COLO668 (cell line): ENCODE results near the gene NRARP.

Source experiments
- DNase-seq: peaks from one replicate; lab custom pipeline; 2025; ENCODE audit not compliant: unreplicated experiment; lab: John Stamatoyannopoulos, UW

The NRARP gene

DNA sequence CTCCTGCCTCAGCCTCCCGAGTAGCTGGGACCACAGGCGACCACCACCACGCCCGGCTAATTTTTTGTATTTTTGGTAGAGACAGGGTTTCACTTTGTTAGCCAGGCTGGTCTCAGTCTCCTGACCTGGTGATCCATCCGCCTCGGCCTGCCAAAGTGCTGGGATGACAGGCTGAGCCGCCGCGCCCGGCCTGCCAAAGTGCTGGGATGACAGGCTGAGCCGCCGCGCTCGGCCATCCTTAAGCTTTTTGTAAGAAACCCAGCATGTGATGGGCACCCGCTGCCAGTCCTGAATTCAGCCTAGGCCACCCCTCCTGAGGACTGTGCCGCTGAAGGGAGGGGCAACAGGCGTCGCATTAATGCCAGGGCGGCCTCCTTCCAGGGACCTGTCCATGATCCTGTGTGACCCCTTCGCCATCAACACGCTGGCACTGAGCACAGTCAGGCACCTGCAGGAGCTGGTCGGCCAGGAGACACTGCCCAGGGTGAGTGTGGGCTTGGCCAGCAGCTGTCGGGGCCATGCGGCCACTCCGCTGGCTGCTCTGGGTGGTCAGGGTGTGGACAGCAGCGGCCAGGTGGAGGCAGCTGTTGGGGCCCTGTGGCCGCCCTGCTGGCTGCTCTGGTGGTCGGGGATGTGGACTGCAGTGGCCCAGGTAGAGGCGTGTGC, 36.4 kb downstream of the NRARP start:
- DNase-seq, result no peak

DNA sequence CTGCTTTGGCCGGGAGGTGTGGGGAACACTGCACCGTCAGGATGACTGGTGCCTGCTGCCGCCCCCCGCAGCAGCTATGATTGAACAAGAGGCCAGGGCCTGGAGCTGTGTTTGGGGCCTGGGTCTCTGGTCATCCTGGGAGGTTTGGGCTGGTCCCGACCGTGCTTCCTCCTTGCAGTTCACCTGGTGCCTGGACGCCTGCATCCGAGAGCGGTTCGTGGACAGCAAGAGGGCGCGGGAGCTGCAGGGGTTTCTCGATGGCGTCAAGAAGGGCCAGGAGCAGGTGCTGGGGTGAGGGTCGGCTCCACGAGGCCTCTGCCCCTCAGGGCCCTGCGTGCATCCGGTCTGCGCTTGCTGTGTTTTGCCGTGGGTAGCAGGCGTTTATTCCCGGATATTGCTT, 38.0 kb downstream of the NRARP start:
- no peak for DNase-seq

GRCh38 chr9:137263506-137263905, 38.6 kb downstream of the NRARP start:
- DNase-seq, result no peak

- DNase-seq, result no peak
These were observed 39.2 kb downstream of the NRARP start for GRCh38 chr9:137262909-137263285.

DNA sequence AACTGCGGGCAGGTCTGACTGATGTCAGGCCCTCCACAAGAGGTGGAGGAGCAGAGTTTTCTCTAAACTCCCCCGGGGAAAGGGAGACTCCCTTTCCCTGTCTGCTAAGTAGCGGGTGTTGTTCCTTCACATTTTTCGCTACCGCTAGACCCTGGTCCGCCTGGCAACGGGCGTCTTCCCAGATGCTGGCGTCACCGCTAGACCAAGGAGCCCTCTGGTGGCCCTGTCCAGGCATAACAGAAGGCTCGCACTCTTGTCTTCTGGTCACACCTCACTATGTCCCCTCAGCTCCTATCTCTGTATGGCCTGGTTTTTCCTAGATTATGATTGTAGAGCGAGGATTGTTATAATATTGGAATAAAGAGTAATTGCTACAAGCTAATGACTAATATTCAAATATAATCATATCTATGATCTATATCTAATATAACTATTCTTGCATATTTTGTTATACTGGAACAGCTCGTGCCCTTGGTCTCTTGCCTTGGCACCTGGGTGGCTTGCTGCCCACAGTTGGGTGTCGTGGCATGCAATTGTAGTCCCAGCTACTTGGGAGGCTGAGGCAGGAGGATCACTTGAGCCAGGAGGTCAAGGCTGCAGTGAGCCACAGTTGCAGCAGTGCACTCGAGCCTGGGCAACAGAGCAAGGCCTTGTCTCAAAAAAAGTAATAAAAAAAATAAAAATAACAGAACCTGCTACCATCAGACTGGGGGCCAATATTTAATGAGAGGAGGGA, 39.7 kb downstream of the NRARP start:
- DNase-seq, result peak; percentile 16

- DNase-seq, result no peak
These were observed 45.2 kb downstream of the NRARP start for GRCh38 chr9:137256856-137257255.

- DNase-seq, result no peak
These were observed 45.7 kb downstream of the NRARP start for GRCh38 chr9:137256362-137256761.

DNA sequence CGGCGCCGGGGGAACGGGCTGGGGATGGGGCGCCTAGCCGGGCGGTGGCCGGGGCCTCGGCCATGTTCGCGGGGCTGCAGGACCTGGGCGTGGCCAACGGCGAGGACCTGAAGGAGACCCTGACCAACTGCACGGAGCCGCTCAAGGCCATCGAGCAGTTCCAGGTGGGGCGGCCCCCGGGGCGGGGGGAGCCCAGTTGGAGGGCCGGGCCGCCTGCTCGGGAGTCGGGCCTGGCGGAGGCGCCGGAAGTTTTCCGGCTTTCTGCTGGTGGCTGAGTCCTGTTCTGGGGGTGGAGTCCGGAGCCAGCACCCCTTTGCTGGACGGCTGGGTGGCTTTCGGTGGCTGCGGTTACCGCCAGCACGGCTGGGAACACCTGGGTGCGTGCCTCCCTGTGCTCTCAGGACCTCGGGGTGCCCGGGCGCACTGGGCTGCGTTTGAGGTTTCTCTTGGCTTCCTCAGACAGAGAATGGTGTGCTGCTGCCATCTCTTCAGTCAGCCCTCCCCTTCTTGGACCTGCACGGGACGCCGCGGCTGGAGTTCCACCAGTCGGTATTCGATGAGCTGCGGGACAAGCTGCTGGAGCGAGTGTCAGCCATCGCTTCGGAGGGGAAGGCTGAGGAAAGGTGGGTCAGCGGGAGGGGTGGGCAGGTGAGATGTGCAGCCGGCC, 46.5 kb downstream of the NRARP start:
- peak; percentile 80 for DNase-seq

GRCh38 chr9:137254624-137255447, 47.2 kb downstream of the NRARP start, which contains the start of gene NELFB:
Gene NELFB, plus strand, starts transcription at chr9:137255327.
- peak; percentile 93 for DNase-seq

DNA sequence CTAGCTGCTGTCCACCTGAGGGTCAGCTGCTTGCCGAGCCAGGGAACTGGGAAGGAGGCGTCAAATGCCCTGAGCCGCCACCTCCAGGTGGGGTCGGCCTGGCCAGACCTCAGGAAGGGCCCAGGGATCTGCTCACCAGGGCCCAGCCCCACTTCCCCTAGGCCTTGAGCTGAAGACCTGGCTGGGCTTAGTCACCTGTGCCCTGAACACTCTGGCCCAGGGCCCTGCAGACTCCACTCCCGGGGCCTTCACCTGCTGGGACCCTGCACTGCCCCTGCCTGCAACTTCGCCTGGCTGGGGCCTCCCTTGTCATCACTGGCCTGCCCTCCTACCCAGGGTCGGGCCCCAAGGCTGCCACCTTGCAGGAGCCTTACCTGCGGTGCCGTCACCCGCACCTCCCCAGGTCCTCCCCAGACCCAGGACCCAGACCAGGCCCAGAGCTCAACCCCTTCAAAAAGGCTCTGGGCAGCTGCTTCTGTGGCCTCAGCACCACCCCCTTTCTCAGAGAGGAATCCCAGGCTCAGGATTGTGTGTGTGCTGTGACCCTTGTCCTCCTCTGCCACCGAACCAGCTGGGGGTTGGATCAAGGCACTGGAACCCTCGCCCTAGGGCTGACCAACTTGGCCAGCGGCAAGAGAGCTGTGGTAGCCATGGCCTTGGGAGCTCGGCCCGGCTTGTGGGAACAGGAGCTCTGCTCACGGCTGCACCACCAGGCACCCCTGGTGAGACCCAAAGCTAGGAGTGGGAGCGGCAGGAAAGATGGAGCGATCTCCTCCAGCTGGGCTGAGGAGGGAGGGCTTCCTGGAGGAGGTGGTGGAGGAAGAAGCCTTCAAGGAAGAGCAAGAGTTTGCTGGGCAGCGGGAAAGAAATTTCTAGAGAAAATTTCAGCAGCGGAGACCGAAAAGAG, 48.1 kb downstream of the NRARP start:
- DNase-seq, result peak; percentile 32

DNA sequence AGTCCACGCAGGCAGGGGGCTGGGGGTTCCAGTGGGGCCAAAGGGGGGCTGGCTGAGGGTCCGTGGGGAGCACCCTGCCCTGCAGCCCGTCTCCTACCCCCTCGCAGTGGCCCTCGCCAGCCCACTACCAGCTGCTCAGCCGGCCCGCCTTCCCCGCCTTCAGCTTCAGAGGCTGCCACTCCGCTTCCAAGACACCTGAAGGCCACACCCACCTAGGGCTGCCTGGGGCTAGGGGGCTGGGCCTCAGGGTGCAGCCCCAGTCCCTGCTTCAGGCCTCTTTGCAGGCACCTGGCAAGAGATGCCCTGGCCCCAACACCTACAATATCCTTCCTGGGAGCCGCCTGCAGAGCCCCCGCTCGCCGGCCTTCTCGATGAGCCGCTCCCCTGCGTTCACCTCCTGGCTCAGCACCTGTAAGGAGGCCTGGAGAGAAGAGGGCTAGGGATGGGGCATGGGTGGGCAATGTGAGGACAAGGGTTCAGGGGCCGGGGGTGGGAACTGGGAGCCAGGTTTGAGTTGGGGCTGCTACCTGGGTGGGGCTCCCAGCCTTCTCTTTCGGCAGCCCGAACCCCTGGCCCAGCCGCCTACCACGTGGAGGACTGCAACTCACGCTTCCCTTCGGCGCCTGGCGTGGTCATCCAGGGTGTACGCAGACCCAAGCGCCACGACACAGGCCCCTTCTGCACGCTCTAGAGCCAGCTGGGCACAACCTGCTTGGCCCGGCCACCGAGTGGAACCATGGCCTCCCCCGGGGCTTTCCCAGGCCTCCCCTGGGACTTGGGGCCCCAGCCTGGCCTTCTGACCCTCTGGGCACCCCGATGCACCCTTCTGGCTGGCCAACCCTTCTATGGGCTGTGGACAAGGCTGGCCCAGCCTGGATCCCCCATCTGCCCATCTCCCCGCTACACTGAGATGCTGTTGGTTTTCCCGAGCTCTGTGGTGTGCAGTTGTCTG, 49.2 kb downstream of the NRARP start:
- DNase-seq, result peak; percentile 82

DNA sequence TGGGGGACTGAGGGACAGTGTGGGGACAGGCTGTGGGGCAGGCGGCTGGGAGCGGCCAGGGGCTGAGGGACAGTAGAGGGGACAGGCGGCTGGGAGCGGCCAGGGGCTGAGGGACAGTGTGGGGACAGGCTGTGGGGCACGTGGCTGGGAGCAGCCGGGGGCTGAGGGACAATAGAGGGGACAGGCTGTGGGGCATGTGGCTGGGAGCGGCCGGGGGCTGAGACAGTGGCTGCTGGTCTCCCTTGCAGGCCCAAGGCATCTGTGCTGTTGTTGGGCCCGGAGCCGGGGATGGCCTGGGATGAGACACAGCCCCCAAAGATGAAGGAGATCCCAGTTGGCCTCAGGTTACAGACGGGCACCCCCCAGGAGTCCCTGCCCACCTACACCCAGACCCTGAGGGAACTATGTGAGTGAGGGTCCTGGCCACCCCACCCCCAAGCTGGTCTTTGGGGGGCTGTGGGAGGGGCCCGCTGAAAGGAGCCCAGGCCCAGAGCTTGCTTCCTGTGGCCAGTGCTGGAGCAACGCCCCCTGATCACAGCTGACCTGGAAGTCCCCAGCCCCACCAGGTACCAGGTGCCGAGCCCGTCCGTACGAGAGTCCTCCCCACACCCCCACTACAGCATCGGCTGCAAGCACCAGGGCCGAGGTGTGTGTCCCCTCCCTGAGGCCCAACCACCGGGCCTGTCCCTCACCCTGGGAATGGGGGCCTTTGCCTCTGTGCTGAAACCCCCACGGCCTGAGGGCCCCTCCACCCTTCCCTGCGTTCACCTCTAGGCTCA, 50.4 kb downstream of the NRARP start:
- DNase-seq, result no peak

DNA sequence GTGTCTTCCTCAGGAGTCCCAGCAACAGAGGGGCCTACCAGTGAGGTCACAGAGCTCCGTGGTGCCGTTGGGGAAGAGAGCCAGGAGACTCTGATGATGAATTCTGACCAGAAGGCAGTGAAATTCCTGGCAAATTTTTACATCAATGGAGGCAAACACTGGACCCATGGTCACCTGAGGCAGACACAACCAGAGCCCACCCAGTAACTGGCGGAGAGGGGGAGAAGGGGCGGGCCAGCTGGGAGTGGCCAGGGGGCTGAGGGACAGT, 50.9 kb downstream of the NRARP start, which contains the start of gene STPG3:
Gene STPG3, plus strand, starts transcription at position 93 of the 268 bp plus-strand sequence. Its CDS starts 1 bp downstream, at position 94.
- no peak for DNase-seq

DNA sequence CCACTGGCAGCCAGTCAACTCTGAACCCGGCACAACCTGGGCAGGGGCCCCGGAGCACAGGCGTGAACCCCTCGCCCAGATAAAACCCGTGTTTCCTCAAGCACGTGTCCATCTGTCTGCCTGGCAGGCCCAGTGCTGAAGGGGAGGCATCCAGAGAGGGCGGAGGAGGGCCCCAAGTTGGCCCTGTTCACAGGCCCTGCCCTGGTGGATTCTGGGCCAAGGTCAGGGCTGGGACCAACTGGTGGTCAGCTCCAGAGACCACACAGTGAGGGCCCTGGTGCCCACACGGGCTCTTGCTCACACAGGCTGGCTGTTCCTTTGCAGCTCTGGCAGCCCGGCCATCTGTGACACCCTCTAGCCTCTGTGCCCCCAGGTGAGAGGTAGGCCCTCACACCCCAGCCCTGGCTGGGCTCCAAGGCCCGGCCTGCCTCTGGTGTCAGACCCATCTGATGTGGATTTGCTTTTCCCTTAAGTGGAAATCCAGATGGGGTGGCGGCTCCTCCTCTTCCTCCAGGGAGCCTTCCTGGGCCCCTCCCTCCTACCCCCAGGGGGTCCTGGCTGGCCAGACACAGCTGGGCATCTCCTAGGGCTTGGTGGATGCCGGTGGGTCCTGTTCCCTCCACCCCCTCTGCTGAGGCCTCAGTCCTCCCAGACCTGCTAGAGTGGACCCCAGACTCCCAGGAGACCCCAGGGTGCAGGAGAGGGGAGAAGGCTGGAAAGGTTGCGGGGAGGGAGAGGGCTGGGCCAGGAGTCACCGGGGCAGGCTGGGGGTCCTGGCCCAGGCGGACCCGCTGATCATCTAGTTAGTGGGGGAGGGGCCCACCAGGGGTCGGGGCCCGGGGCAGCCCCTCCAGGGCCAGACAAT, 51.5 kb downstream of the NRARP start:
- DNase-seq, result no peak
